T-helper 2 cell treated with Interferon-gamma antibody and Interleukin-4, amounts not matched to agents 100 ng/mL and 5 ng/mL, for 36 hours (primary cell): ENCODE results near the gene COMP. TPM values are rescaled to one million over a fixed set of nuclear protein-coding genes. Genes with fewer than 3 reads are reported as not detected.
"Not testable (repeated sequence)": the region's sequence is repeated elsewhere in the genome, so short reads cannot be mapped to it uniquely, and the experiment has no call there.

Experiments used
- intact Hi-C: fragments of 100-400 bp; cut with micrococcal nuclease; formaldehyde crosslinking; loops from one replicate; pipeline ENCODE4 v1.15.1; 2023
- total RNA-seq: library from RNA; stranded (reverse); gene quantifications from 2 replicates; pipeline ENCODE4 v1.2.3, GENCODE V29; 2022

The COMP gene
- total RNA-seq = not detected in 2 replicates

DNA sequence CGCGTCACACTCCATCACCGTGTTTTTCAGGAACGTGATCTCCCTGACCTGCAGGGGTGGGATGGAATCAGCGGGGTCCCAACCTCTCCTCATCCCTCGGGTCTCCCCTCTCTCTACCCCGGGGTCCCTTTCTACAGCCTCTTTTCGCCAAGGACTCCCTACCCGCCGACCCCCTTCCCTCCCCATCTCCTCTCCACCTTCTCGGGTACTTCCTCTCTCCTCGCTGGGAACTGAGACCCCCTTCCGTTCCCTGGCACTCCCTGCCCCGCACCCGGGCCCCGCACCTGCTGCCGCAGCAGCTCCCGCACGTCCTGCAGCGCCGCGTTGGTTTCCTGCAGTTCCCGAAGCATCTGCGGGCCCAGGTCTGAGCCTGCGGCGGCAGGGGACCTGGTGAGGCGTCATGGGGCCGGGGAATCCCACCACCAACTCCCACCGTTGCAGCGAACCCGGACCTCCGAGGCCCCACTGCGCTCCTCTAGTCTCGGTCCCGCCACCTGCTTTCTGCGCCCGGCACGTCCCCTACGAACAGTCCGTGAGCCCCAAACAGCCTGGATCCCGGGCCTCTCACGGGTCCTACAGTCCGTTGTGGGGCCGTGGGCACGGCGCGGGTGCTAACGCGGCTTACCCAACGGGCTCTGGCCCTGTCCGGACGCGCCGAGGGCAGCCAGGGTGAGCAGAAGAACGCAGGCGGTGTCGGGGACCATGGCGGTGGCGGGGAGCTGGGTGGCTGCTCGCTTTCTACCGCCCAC lies at the start of gene COMP:
TSS of gene COMP (minus strand) at position 740 of the 749 bp plus-strand sequence. CDS start at position 704, 36 bp downstream.
- intact Hi-C loops = loop anchor here (10.0 kb wide), 1 partner anchor 54 kb away; no protein-coding TSS in a partner anchor

- intact Hi-C loops = loop anchor here (10.0 kb wide), 1 partner anchor 46 kb away; the partner anchor contains the start of gene COMP
These were observed 49.5 kb upstream of the COMP start for GRCh38 chr19:18840288-18841267.

GRCh38 chr19:18839465-18840287 lies 48.6 kb upstream of the COMP start:
- intact Hi-C loops = loop anchor here (10.0 kb wide), 1 partner anchor 45 kb away; the partner anchor contains the start of gene COMP

- intact Hi-C loops = no loop called here
These were observed 43.5 kb upstream of the COMP start for GRCh38 chr19:18834644-18834984.

DNA sequence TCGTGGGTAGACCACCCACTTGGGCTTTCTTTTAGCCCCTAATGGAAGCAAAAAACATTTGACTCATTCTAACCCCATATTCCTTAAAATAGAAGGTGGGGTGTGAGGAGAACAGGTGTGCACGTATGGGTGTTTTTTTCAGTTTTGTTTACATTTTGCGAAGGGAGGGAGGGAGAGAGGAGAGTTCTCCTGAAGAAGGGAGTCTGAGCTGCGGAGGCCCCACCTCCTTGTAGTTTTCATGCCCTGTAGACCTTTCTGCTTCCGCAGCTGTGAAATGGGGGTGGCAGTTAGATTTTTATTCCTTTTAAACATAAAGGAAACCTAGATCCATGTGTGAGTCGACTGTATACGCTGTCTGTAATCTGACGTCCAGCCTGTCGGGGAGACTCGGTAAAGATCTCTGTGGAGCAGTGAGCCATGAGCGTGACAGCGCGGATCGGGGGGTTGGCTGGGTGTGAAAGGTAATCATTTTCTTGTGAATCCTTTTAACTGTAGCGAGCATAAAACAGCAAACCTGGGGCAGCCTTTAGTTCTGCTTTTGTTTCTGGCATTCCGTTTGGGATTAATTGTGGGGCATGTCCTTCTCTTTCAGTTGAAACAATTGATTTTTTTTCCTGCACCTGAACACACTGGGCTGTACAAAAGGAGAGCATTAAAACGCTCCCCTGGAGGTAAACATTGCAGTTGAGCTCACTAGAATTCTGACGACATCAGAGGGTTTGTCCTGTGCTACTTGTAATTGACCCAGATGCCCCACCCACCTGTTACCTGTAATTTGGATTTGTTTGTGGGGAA lies 42.9 kb upstream of the COMP start:
- intact Hi-C loops = no loop called here

DNA sequence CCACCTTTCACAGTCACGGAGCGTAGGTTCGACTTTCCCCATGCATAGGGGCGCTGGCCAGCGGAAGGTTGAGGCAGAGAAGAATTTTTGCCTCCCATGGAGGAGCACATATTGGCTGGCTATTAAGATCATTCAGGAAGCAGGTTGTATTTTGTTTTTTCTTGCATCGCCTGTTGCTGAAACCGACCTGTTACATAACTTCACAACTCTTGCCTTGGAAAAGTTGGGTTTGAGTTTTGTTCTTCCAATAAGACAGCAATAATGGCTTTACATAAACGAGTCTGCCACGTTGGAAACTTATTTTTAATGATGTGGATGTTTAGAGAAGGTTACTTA lies 42.0 kb upstream of the COMP start:
- intact Hi-C loops = no loop called here

DNA sequence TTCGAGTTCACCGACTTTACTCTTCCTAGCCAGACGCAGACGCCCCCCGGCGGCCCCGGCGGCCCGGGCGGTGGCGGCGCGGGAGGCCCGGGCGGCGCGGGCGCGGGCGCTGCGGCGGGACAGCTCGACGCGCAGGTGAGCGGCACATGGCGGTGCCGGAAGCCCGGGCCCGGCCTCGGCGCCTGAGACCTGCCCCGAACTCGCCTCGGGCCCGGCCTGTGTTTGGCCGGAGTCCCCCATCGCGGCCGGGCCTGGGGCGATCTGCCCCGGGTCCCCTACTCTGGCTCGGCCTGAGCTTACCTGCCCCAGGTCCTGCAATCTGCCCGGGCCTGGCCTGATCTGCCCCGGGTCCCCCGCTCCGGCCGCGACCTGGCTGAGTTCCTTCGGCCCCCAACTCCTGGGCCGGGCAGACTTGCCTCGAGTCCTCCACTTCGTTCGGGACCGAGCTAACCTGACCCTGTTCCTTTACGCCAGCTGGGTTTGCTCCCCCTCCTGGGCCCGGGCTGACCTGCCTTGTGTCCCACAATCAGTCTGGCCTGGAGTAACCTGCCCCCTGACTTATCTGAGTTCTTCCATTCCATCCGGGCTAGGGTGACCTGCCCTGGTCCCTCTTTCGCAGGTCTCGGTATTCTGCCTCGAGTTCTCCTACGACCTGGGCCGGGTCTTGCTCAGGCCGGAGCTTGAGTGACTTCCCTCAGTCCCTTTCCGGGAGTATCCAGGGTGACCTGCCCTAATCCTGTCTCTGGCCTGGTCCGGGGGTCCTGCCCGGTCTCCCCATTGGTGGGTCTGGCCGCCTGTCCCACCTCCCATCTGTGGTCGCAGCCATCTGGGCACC lies 41.4 kb upstream of the COMP start:
- intact Hi-C loops = no loop called here

DNA sequence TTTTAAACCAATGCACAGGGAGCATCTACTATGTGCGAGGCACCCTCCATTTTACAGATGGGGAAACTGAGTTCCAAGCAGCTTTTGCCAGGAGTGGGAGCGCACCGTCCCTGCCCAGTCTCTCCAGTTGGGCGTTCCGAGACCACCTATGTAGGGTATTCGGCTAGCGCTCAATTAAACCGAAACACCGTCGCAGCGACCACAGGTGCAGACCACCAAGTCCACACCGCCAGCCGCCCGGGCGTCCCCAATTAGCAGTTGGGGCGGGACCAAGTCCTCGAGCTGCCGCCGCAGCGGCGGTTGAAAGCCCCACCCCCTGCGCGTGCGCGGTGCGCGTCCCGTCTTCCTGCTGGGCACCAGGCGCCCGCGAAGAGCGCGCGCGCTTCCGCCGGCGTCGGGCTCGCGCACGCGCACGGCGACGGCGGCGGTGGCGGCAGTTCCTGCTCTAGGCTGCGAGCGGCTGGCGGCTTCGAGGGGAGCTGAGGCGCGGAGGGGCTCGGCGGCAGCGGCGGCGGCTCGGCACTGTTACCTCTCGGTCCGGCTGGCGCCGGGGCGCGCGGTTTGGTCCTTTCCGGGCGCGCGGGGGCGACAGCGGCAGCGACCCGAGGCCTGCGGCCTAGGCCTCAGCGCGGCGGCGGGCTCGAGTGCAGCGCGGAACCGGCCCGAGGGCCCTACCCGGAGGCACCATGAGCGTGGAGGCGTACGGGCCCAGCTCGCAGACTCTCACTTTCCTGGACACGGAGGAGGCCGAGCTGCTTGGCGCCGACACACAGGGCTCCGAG lies 40.6 kb upstream of the COMP start, which contains the start of gene UPF1:
TSS of gene UPF1 (plus strand) at position 436 of the 782 bp plus-strand sequence. CDS start at position 687, 251 bp downstream.
- intact Hi-C loops = loop anchor here (1.0 kb wide), 2 partner anchors 88 to 309 kb away; partner anchors contain the start of genes COPE, DDX49 and ELL

DNA sequence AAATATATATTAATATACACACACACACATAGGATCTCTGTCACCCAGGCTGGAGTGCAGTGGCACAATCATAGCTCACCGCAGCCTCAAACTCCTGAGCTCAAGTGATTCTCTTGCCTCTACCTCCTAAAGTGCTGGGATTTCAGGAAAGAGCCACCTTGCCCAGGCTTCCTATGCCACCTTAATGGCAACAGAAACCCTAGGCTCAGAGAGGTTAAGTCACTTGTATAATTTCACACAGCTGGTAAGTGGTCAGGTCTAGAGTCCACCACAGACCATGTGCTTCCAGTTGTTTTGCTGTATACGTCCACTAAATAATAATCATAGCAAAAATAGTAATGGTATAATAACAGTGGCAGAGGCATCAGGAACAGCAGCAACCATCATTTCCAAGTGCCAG lies 39.4 kb upstream of the COMP start:
- intact Hi-C loops = no loop called here

- intact Hi-C loops = no loop called here
These were observed 37.7 kb upstream of the COMP start for GRCh38 chr19:18828786-18829185.

- intact Hi-C loops = no loop called here
These were observed 26.5 kb upstream of the COMP start for GRCh38 chr19:18817574-18817973.

- intact Hi-C loops = not testable (repeated sequence)
These were observed 25.5 kb upstream of the COMP start for GRCh38 chr19:18816645-18817044.

- intact Hi-C loops = no loop called here
These were observed 24.6 kb upstream of the COMP start for GRCh38 chr19:18815673-18816072.

- intact Hi-C loops = no loop called here
These were observed 23.0 kb upstream of the COMP start for GRCh38 chr19:18814063-18814462.

DNA sequence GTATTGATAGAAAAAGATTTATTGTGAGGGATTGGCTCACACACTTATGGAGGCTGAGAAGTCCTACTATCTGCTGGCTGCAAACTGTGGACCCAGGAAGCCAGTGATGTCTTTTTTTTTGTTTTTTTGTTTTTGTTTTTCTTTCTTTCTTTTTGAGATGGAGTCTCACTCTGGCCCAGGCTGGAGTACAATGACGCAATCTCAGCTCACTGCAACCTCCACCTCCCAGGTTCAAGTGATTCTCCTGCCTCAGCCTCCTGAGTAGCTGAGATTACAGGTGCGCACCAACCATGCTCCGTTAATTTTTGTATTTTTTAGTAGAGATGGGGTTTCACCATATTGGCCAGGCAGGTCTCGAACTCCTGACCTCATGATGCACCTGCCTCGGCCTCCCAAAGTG lies 20.5 kb upstream of the COMP start:
- intact Hi-C loops = not testable (repeated sequence)

DNA sequence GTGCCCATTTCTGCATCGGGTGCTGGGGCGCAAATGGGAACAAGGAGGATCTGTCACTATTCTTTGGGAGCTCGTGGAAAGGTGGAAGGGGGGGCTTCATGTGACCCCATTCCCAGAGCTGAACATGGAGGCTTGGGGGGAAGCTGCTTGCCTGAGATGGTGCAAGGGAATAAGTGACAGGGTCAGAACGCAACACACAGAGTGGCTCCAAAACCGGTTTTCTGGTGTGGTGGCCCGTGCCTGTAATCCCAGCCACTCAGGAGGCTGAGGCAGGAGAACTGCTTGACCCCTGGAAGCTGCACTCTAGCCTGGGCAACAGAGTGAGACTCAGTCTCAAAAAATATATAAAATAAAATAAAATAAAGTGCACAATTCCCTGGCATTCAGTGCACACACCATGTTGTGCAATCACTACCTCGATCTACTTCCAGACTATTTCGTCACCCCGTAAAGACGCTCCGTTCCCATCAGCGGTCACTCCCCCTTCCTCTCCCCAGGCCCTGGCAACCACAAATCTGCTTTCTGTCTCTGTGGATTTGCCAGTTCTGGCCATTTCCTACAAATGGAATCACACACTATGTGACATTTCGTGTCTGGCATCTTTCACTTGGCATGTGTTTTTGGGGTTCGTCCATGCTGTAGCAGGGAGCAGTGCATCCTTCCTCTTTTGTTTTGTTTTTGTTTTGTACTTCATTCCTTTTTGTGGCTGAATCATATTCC lies 18.2 kb upstream of the COMP start:
- intact Hi-C loops = no loop called here

- intact Hi-C loops = no loop called here
These were observed 16.8 kb upstream of the COMP start for GRCh38 chr19:18807861-18808331.

DNA sequence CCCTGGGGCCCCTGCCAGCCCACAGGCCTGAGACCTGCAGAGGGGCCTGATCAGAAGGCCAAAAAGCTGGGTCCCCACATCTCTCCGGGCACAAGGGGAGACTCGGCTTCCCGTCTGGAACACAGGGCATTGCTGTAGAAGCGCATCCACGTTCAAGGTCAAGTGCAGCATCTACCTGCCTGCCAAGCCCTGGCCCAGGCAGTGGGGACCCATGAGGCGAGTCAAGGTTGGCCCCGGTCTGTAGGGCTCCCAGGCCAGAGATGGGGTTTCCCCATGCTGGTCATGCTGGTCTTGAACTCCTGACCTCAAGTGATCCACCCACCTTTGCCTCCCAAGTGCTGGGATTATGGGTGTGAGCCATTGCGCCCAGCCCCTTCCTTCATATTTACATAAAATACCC lies 13.5 kb upstream of the COMP start:
- intact Hi-C loops = no loop called here
